GM12878 (cell line): ENCODE data around the gene STRBP. TPM values are rescaled to one million over a fixed set of nuclear protein-coding genes. Genes with fewer than 3 reads are reported as not detected.

Source experiments
- ATAC-seq: fragments of 200-7000 bp; cut with Tn5 transposase; 3 replicates; pipeline ENCODE4 v1.9.1; 2020; ENCODE audit warnings: mild to moderate bottlenecking, moderate library complexity
- BruUV-seq: library from RNA; stranded (reverse); fragments of 400-500 nt; replicated peaks from 2 replicates; lab custom pipeline; 2021; lab: Mats Ljungman, UMichigan
- CTCF ChIA-PET: fragments of 300-600 bp; sonication (Branson Sonifier 250); formaldehyde crosslinking; extraction: SDS; loops from one replicate; lab custom pipeline; 2021; ENCODE audit warnings: inconsistent platforms; lab: Yijun Ruan, JAX
- POLR2A ChIA-PET: fragments of 350-600 bp; formaldehyde crosslinking; extraction: SDS; loops from one replicate; lab custom pipeline; 2021; ENCODE audit warnings: inconsistent platforms; lab: Charles Lee
- RAD21 ChIA-PET: fragments of 300-600 bp; sonication (Branson Sonifier 250); formaldehyde crosslinking; loops from one replicate; lab custom pipeline; 2023; ENCODE audit warnings: antibody characterized with exemption; ENCODE audit not compliant: unreplicated experiment; lab: Charles Lee
- SMC1A ChIA-PET: fragments of 300-600 bp; sonication (Branson Sonifier 250); formaldehyde crosslinking; loops from one replicate; lab custom pipeline; 2023; ENCODE audit not compliant: unreplicated experiment, uncharacterized antibody; lab: Charles Lee
- DNase-seq: peaks from one replicate; pipeline ENCODE4 v3.0.0-alpha.2; 2011; ENCODE audit warnings: low read depth, low spot score
- FAIRE-seq: peaks from 3 replicates; lab custom pipeline; 2011; peaks lifted over from hg19 to GRCh38; lab: Jason Lieb, UNC
- H2AFZ ChIP-seq: 2 replicates; pipeline ENCODE4 v1.6.0; 2011; ENCODE audit warnings: low read depth, low read length, control low read depth; ENCODE audit not compliant: control insufficient read depth
- H3K27ac ChIP-seq: 2 replicates; pipeline ENCODE4 v1.5.1; 2011; ENCODE audit warnings: control low read depth; ENCODE audit not compliant: control insufficient read depth, insufficient read depth
- H3K27me3 ChIP-seq, 2 experiments: replicated peaks in 1 of 2; 2 replicates each; pipeline versions ENCODE4 v1.6.0 to v1.6.1; 2011; ENCODE audit warnings: low read length in 1 of 2; ENCODE audit not compliant: control insufficient read depth in 2 of 2, insufficient read depth in 2 of 2
- H3K36me3 ChIP-seq, 2 experiments: 2 replicates each; pipeline ENCODE4 v1.5.1; 2011; ENCODE audit warnings: low read length in 1 of 2; ENCODE audit not compliant: control insufficient read depth in 2 of 2, insufficient read depth in 2 of 2
- H3K4me1 ChIP-seq: 2 replicates; pipeline ENCODE4 v1.6.1; 2011; ENCODE audit warnings: mild to moderate bottlenecking, low read length, moderate library complexity, mixed read lengths; ENCODE audit not compliant: control insufficient read depth, insufficient read depth
- H3K4me2 ChIP-seq: 2 replicates; pipeline ENCODE4 v1.6.0; 2011; ENCODE audit warnings: control low read depth; ENCODE audit not compliant: control insufficient read depth, insufficient read depth
- H3K4me3 ChIP-seq: fragments of 200-600 bp; sonication (generic); 2 replicates; pipeline ENCODE4 v1.5.1; 2016
- H3K79me2 ChIP-seq: 2 replicates; pipeline ENCODE4 v1.6.0; 2011; ENCODE audit warnings: low read length; ENCODE audit not compliant: control insufficient read depth, insufficient read depth
- H3K9ac ChIP-seq: 2 replicates; pipeline ENCODE4 v1.8.0; 2011; ENCODE audit warnings: low read length, control low read depth, mixed read lengths; ENCODE audit not compliant: control insufficient read depth, insufficient read depth
- H3K9me3 ChIP-seq: replicated peaks from 3 replicates; pipeline ENCODE4 v1.5.1; 2011; ENCODE audit warnings: mild to moderate bottlenecking, low read length; ENCODE audit not compliant: control insufficient read depth, insufficient read depth
- H4K20me1 ChIP-seq: 2 replicates; pipeline ENCODE4 v1.6.0; 2011; ENCODE audit not compliant: control insufficient read depth, insufficient read depth
- BHLHE40 ChIP-seq, 2 experiments: fragments of 450-650 bp in 1 of 2; IDR thresholded peaks; 2 replicates each; pipeline ENCODE4 v1.6.1; 2011 to 2017; ENCODE audit warnings: low read depth in 2 of 2, borderline replicate concordance in 1 of 2, improper control_type of control experiment in 1 of 2, low read length in 1 of 2, mild to moderate bottlenecking in 1 of 2
- CBX3 ChIP-seq: fragments of 200-600 bp; sonication (generic); IDR thresholded peaks from 2 replicates; pipeline ENCODE4 v1.6.1; 2016; ENCODE audit warnings: low read depth, borderline replicate concordance
- DPF2 ChIP-seq: fragments of 450-650 bp; IDR thresholded peaks from 2 replicates; pipeline ENCODE4 v1.6.1; 2017; ENCODE audit warnings: mild to moderate bottlenecking
- MTA2 ChIP-seq: fragments of 450-650 bp; IDR thresholded peaks from 2 replicates; pipeline ENCODE4 v1.6.1; 2016; ENCODE audit warnings: low read depth, mild to moderate bottlenecking, moderate library complexity
- RUNX3 ChIP-seq: IDR thresholded peaks from 2 replicates; pipeline ENCODE4 v1.6.1; 2012; ENCODE audit warnings: low read length, inconsistent platforms
- WGBS: methylation state at CpG from one replicate; pipeline ENCODE4 v1.1.6; 2016; ENCODE audit warnings: low lambda C conversion rate; ENCODE audit not compliant: insufficient replicate concordance, insufficient coverage; ENCODE audit errors: missing lambda C conversion rate; 5-methylcytosine and 5-hydroxymethylcytosine counted together
- in situ Hi-C: fragments of 300-500 bp; cut with MboI; formaldehyde crosslinking; loops from 9 replicates; pipeline ENCODE4 v1.14.3; 2018; ENCODE audit warnings: mixed read lengths
- intact Hi-C: fragments of 100-400 bp; cut with micrococcal nuclease; formaldehyde crosslinking; loops from one replicate; pipeline ENCODE4 v1.14.2; 2022; ENCODE audit not compliant: unreplicated experiment
- polyA plus RNA-seq, 11 experiments: library from polyadenylated mRNA; depleted of rRNA in 4 of 11; unstranded in 6 of 11; stranded (reverse) in 5 of 11; fragments of >200 nt; fragmentation: Nextera tagmentation in 4 of 11; fragmentation: Illumina TruSeq in 1 of 11; extraction: Ambion mirVana in 4 of 11; extraction: Trizol in 1 of 11; gene quantifications; 1 replicate in 1 of 11; 2 replicates in 10 of 11; pipeline versions ENCODE4 v1.2.1 to v1.2.3, GENCODE V29; 2011 to 2016; ENCODE audit warnings: inconsistent platforms in 2 of 11, missing spikeins in 2 of 11, low read depth in 1 of 11
- total RNA-seq, 4 experiments: library from RNA; depleted of rRNA in 3 of 4; stranded (reverse); fragments of >200 nt in 3 of 4; fragmentation: Illumina TruSeq in 1 of 4; extraction: Trizol in 1 of 4; gene quantifications; 2 replicates each; pipeline versions ENCODE4 v1.2.1 to v1.2.3, GENCODE V29; 2013 to 2021

STRBP gene
- total and polyA plus RNA-seq, 10 of the 15 experiments (the other 5 are each of a cell fraction or from before 2014, with no cell fraction given): 31.0 to 96.8 (median 71.4) TPM

DNA sequence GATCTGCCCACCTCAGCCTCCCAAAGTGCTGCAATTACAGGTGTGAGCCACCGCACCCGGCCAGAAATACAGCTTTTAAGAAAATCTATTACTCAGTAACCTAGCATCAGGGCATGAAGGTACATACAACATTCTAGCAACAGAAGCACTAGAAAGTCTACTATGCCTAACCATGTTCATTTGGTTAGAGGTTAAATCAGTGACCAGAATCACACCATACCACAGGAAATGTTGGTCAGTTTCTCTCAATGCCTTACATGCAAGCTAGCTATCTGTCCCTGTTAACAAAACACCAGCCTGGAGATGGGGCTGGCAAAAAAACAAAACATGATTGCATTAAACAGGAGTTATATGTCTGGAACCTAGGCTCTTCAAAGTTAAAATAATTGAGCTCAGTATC, 104.1 kb downstream of the STRBP start:
- ATAC-seq (peak; percentile 42; the same call in 1 of the 3 replicates), FAIRE-seq (no peak), DNase-seq (peak; percentile 11)
- POLR2A ChIA-PET: no interaction called here
- H3K9me3 ChIP-seq: no peaks in the 10 kb centered on the region
- intact Hi-C loops (no loop called here), in situ Hi-C loops (no loop called here)
- no peak overlapping the region for H3K9ac ChIP-seq
- SMC1A ChIA-PET: interaction anchor here (0.7 to 1.3 kb wide), 5 partner anchors 10 to 69 kb away, joined by 3 to 5 read pairs (median 3); no protein-coding TSS in a partner anchor
- BruUV-seq: no TSS peak
- peaks cover 0 to 7% of the 10 kb centered on the region in 2 experiments; a peak in 3 of 4 replicates for H3K36me3 ChIP-seq
- no peaks in the 10 kb centered on the region for H3K27me3 ChIP-seq
- TF ChIP-seq RUNX3: peak; percentile 29
- TF ChIP-seq MTA2: no peak
- H3K4me2 ChIP-seq: no peak overlapping the region
- CTCF ChIA-PET: no interaction called here
- 92% methylated on average over 2 of the region's 2 CpGs for WGBS
- no peak overlapping the region for H3K4me3 ChIP-seq
- no peaks in the 10 kb centered on the region; the same call in 1 of the 2 replicates for H3K79me2 ChIP-seq
- RAD21 ChIA-PET: interaction anchor here (0.8 kb wide), 1 partner anchor 16 kb away, joined by 3 read pairs; no protein-coding TSS in a partner anchor
- no peaks in the 10 kb centered on the region for H4K20me1 ChIP-seq
- peaks cover 5% of the 10 kb centered on the region for H3K4me1 ChIP-seq
- no peak overlapping the region for H2AFZ ChIP-seq
- H3K27ac ChIP-seq: no peak overlapping the region

DNA sequence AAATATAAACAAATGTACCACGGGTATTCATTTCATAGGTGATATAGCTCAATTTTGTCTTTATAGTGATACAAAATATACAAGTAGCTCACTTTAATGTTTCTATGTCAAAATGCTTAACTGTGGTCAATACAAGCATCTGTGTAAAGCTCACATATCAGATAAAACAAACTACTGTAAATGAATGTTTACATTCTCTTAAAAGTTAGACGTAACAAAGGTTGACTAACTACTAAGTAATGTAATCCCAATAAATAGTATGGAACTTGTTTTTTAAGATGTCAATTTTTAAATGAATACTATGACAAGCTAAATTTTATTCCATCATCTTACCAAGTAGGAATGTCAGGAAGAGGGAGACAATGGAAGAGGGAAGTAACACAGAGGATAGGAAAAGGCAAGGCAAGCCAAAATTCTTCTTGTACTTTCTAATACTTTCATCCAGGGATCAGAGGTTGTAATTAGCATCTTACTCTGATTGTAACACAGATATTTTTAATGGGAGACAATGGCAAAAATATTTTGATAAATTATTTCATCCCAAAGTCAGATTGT, 105.5 kb downstream of the STRBP start:
- H3K36me3 ChIP-seq: peaks cover 0 to 7% of the 10 kb centered on the region in 2 experiments; a peak in 3 of 4 replicates
- SMC1A ChIA-PET: interaction anchor here (0.7 to 3.0 kb wide), 4 partner anchors 10 to 735 kb away, joined by 3 to 11 read pairs (median 3); no protein-coding TSS in a partner anchor
- DNase-seq: no peak
- H3K9me3 ChIP-seq: no peaks in the 10 kb centered on the region
- H3K4me1 ChIP-seq: peaks cover 4% of the 10 kb centered on the region
- in situ Hi-C loops (no loop called here), intact Hi-C loops (no loop called here)
- no peak overlapping the region for H3K4me2 ChIP-seq
- H3K27me3 ChIP-seq: no peaks in the 10 kb centered on the region
- ATAC-seq: no peak
- H3K9ac ChIP-seq: no peak overlapping the region
- no TSS peak for BruUV-seq
- no peak overlapping the region for H3K4me3 ChIP-seq
- H2AFZ ChIP-seq: no peak overlapping the region
- FAIRE-seq: peak; percentile 7
- CTCF ChIA-PET: interaction anchor here (0.7 to 2.7 kb wide), 4 partner anchors 19 to 187 kb away, joined by 3 to 10 read pairs (median 4); no protein-coding TSS in a partner anchor
- TF ChIP-seq DPF2 (no peak), BHLHE40 (IDR thresholded peaks at IDR 0.05; ENCODE audit: borderline replicate concordance in 1 of 2, low read depth in 2 of 2, low read length in 1 of 2) (no peak), CBX3 (no peak)
- RAD21 ChIA-PET: interaction anchor here (0.7 to 1.0 kb wide), 2 partner anchors 13 to 15 kb away, joined by 3 read pairs; no protein-coding TSS in a partner anchor
- H4K20me1 ChIP-seq: no peaks in the 10 kb centered on the region
- no peak overlapping the region for H3K27ac ChIP-seq
- WGBS: 96% methylated on average over 2 of the region's 2 CpGs
- no peaks in the 10 kb centered on the region; the same call in 1 of the 2 replicates for H3K79me2 ChIP-seq
- POLR2A ChIA-PET: no interaction called here
